ENCODE data around the gene LOXHD1. TPM values are rescaled to one million over a fixed set of nuclear protein-coding genes. Genes with fewer than 3 reads are reported as not detected.

Gene LOXHD1
- total RNA-seq, 1 donor from 2014 or later = not detected

GRCh38 chr18:46429649-46430224, 227.3 kb downstream of the LOXHD1 start:
- H3K4me3 ChIP-seq (ENCODE audit: low read depth, low read length) = no peak overlapping the region
- TF ChIP-seq CTCF (conservative IDR thresholded peaks at IDR 0.05; ENCODE audit: low read depth, low read length) = no peak
- no peak for DNase-seq (ENCODE audit: low read depth)

GRCh38 chr18:46429130-46429529, 227.9 kb downstream of the LOXHD1 start:
- no peak for DNase-seq (ENCODE audit: low read depth)
- no peak for TF ChIP-seq CTCF (conservative IDR thresholded peaks at IDR 0.05; ENCODE audit: low read depth, low read length)
- no peak overlapping the region for H3K4me3 ChIP-seq (ENCODE audit: low read depth, low read length)

- TF ChIP-seq CTCF (conservative IDR thresholded peaks at IDR 0.05; ENCODE audit: low read depth, low read length) = no peak
- no peak overlapping the region for H3K4me3 ChIP-seq (ENCODE audit: low read depth, low read length)
- no peak for DNase-seq (ENCODE audit: low read depth)
These were observed 228.7 kb downstream of the LOXHD1 start for GRCh38 chr18:46428368-46428767.

- DNase-seq (ENCODE audit: low read depth) = no peak
- no peak overlapping the region for H3K4me3 ChIP-seq (ENCODE audit: low read depth, low read length)
- no peak for TF ChIP-seq CTCF (conservative IDR thresholded peaks at IDR 0.05; ENCODE audit: low read depth, low read length)
These were observed 229.6 kb downstream of the LOXHD1 start for GRCh38 chr18:46427216-46427995.

Other genes with a start within 250 kb of the LOXHD1 start
- gene ST8SIA5, start 99.8 kb upstream of the LOXHD1 start, total RNA-seq = not detected in 2 replicates